GM23338 (cell line): Measurements from ENCODE around the gene CLCN2. TPM values are rescaled to one million over a fixed set of nuclear protein-coding genes. Genes with fewer than 3 reads are reported as not detected.

ENCODE experiments used
- ATAC-seq: fragments of 200-7000 bp; cut with Tn5 transposase; 3 replicates; pipeline ENCODE4 v1.9.1; 2020
- DNase-seq: peaks from one replicate; pipeline ENCODE4 v3.0.0-alpha.2; 2015; ENCODE audit warnings: low spot score
- H2AFZ ChIP-seq: fragments of 200-600 bp; sonication (generic); 2 replicates; pipeline ENCODE4 v1.8.0; 2016; ENCODE audit warnings: antibody characterized with exemption, mild to moderate bottlenecking, moderate library complexity
- H3F3A ChIP-seq: fragments of 200-600 bp; sonication (generic); replicated peaks from 2 replicates; pipeline ENCODE4 v1.8.0; 2017; ENCODE audit warnings: antibody characterized with exemption, mixed run types, low read depth
- H3K27ac ChIP-seq: fragments of 200-600 bp; sonication (generic); 2 replicates; pipeline ENCODE4 v1.6.1; 2016; ENCODE audit warnings: low read depth
- H3K27me3 ChIP-seq: fragments of 200-600 bp; sonication (generic); 2 replicates; pipeline ENCODE4 v1.8.0; 2016; ENCODE audit warnings: mild to moderate bottlenecking, mixed run types, moderate library complexity; ENCODE audit not compliant: insufficient read depth
- H3K36me3 ChIP-seq: fragments of 200-600 bp; sonication (generic); 2 replicates; pipeline ENCODE4 v1.8.0; 2016; ENCODE audit warnings: mild to moderate bottlenecking; ENCODE audit not compliant: insufficient read depth
- H3K4me1 ChIP-seq: fragments of 200-600 bp; sonication (generic); 2 replicates; pipeline ENCODE4 v1.8.0; 2016; ENCODE audit warnings: mild to moderate bottlenecking, moderate library complexity; ENCODE audit not compliant: insufficient read depth
- H3K4me2 ChIP-seq: fragments of 200-600 bp; sonication (generic); 2 replicates; pipeline ENCODE4 v1.7.1; 2017; ENCODE audit warnings: mixed run types
- H3K4me3 ChIP-seq: fragments of 200-600 bp; sonication (generic); 2 replicates; pipeline ENCODE4 v1.6.1; 2016; ENCODE audit warnings: mixed run types
- H3K79me2 ChIP-seq: fragments of 200-600 bp; sonication (generic); replicated peaks from 2 replicates; pipeline ENCODE4 v1.8.0; 2017; ENCODE audit warnings: mild to moderate bottlenecking; ENCODE audit not compliant: insufficient read depth
- H3K9me2 ChIP-seq: fragments of 200-600 bp; sonication (generic); 2 replicates; pipeline ENCODE4 v1.8.0; 2017; ENCODE audit not compliant: insufficient read depth
- H4K20me1 ChIP-seq: fragments of 200-600 bp; sonication (generic); replicated peaks from 2 replicates; pipeline ENCODE4 v1.8.0; 2017; ENCODE audit warnings: mild to moderate bottlenecking; ENCODE audit not compliant: insufficient read depth
- H3K27ac Mint-ChIP-seq: 2 replicates; pipeline ENCODE4 v1.8.0; 2020; ENCODE audit warnings: inconsistent platforms, mild to moderate bottlenecking, moderate library complexity, mixed read lengths
- H3K27me3 Mint-ChIP-seq: 3 replicates; pipeline ENCODE4 v1.8.0; 2022; ENCODE audit warnings: low read depth, mild to moderate bottlenecking, moderate library complexity, mixed read lengths, inconsistent platforms; ENCODE audit not compliant: insufficient read depth, poor library complexity
- H3K36me3 Mint-ChIP-seq: 3 replicates; pipeline ENCODE4 v1.8.0; 2021; ENCODE audit warnings: low read depth, mild to moderate bottlenecking, inconsistent platforms, moderate library complexity, mixed read lengths
- H3K4me1 Mint-ChIP-seq: 3 replicates; pipeline ENCODE4 v1.8.0; 2020; ENCODE audit warnings: mild to moderate bottlenecking, inconsistent platforms, mixed read lengths
- H3K4me3 Mint-ChIP-seq: 3 replicates; pipeline ENCODE4 v1.8.0; 2021; ENCODE audit warnings: moderate library complexity, mild to moderate bottlenecking, inconsistent platforms, mixed read lengths
- H3K9me3 Mint-ChIP-seq: 3 replicates; pipeline ENCODE4 v1.8.0; 2020; ENCODE audit warnings: moderate library complexity, mild to moderate bottlenecking, inconsistent platforms, mixed read lengths
- CREB1 ChIP-seq: fragments of 250-450 bp; sonication (Bioruptor Pico); IDR thresholded peaks from 2 replicates; pipeline ENCODE4 v1.5.0; 2020; ENCODE audit warnings: low read depth, mild to moderate bottlenecking, moderate library complexity
- EZH2 ChIP-seq: fragments of 200-600 bp; sonication (generic); IDR thresholded peaks from one replicate; pipeline ENCODE4 v1.8.0; 2017; ENCODE audit warnings: antibody characterized with exemption, mild to moderate bottlenecking, low read depth; ENCODE audit not compliant: unreplicated experiment
- EZH2phosphoT487 ChIP-seq: fragments of 200-600 bp; sonication (generic); IDR thresholded peaks from one replicate; pipeline ENCODE4 v1.8.1; 2018; ENCODE audit warnings: antibody characterized with exemption; ENCODE audit not compliant: unreplicated experiment
- JUNB ChIP-seq: IDR thresholded peaks from one replicate; pipeline ENCODE4 v1.6.1; 2016; ENCODE audit warnings: antibody characterized with exemption; ENCODE audit not compliant: unreplicated experiment
- NANOG ChIP-seq: IDR thresholded peaks from 2 replicates; pipeline ENCODE4 v1.6.1; 2016; ENCODE audit warnings: antibody characterized with exemption, borderline replicate concordance
- POLR2AphosphoS5 ChIP-seq: IDR thresholded peaks from 2 replicates; pipeline ENCODE4 v1.6.1; 2016; ENCODE audit warnings: antibody characterized with exemption, low read depth
- STAT1 ChIP-seq: IDR thresholded peaks from one replicate; pipeline ENCODE4 v1.6.1; 2016; ENCODE audit warnings: antibody characterized with exemption; ENCODE audit not compliant: unreplicated experiment
- ZNF114 ChIP-seq: fragments of 250-450 bp; sonication (Bioruptor Pico); IDR thresholded peaks from 2 replicates; pipeline ENCODE4 v1.5.0; 2020; ENCODE audit warnings: mild to moderate bottlenecking, moderate library complexity
- ZNF331 ChIP-seq: fragments of 250-450 bp; sonication (Bioruptor Pico); IDR thresholded peaks from 2 replicates; pipeline ENCODE4 v1.5.0; 2020; ENCODE audit warnings: low read depth, mild to moderate bottlenecking, moderate library complexity
- polyA plus RNA-seq: library from polyadenylated mRNA; unstranded; fragments of >200 nt; fragmentation: Nextera tagmentation; extraction: Ambion mirVana; gene quantifications from 2 replicates; pipeline ENCODE4 v1.2.1, GENCODE V29; 2016
- total RNA-seq: library from RNA; depleted of rRNA; stranded (reverse); fragments of >200 nt; shearing (Covaris generic); gene quantifications from 2 replicates; pipeline ENCODE4 v1.2.3, GENCODE V29; 2014
- TF ChIP-seq, protein P1 (sequence below): IDR thresholded peaks from 2 replicates; pipeline ENCODE4 v1.6.1; 2016; ENCODE audit warnings: antibody characterized with exemption
- TF ChIP-seq, protein P2 (sequence below): IDR thresholded peaks from one replicate; pipeline ENCODE4 v1.6.1; 2018; ENCODE audit warnings: antibody characterized with exemption; ENCODE audit not compliant: unreplicated experiment
- TF ChIP-seq, protein P3 (sequence below): fragments of 250-450 bp; sonication (Bioruptor Pico); IDR thresholded peaks from 2 replicates; pipeline ENCODE4 v1.5.0; 2020; ENCODE audit warnings: mild to moderate bottlenecking, moderate library complexity
- TF ChIP-seq, protein P4 (sequence below), 2 experiments: fragments of 200-600 bp in 1 of 2; sonication (generic) in 1 of 2; conservative IDR thresholded peaks; 2 replicates each; pipeline versions ENCODE4 v1.5.1 to v1.6.1; 2016 to 2017; ENCODE audit warnings: antibody characterized with exemption in 2 of 2, low read depth in 2 of 2, mild to moderate bottlenecking in 2 of 2, moderate library complexity in 1 of 2

The CLCN2 gene
- total and polyA plus RNA-seq, 2 experiments from 2014 or later: 7.0 to 9.2 TPM

DNA sequence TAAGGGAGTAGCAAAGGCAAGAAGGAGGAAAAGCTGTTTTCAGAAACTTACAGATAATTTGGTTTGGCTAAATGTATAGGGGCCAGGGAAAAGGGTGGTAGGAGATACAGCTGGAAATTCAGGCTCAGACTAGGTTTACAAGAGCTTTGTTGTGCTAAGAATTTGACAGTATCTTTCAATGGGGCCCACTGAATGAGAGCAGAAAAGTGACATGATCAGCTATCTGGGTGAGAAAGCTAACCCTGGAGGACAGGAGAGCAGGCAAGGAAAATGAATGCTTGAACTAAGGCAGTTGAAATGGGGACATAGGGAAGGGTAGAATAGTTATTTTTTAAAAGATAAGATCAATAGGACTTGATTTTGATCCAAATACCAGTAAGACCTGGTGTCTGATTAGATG lies 49.8 kb downstream of the CLCN2 start:
- no peak overlapping the region; the same call in 2 of the 3 replicates for H3K4me3 Mint-ChIP-seq
- H3K27ac ChIP-seq: no peak overlapping the region

More for the DNA sequence above, 49.8 kb downstream of the CLCN2 start:
- Histone ChIP-seq H3K4me3 (no peak overlapping the region), H3K36me3 (peaks cover 15% of the 10 kb centered on the region), H3K79me2 (peaks cover 20% of the 10 kb centered on the region), H3K4me2 (no peak overlapping the region), H3K27me3 (no peaks in the 10 kb centered on the region), H4K20me1 (peaks cover 8% of the 10 kb centered on the region), H3F3A (peaks cover 8% of the 10 kb centered on the region; the same call in 1 of the 2 replicates), H3K4me1 (peaks cover 8% of the 10 kb centered on the region), H2AFZ (no peak overlapping the region), H3K9me2 (no peaks in the 10 kb centered on the region)
- Mint-ChIP-seq H3K9me3 (no peaks in the 10 kb centered on the region), H3K4me1 (peaks cover 5% of the 10 kb centered on the region), H3K27ac (no peak overlapping the region), H3K36me3 (peaks cover 48% of the 10 kb centered on the region), H3K27me3 (peaks cover 17% of the 10 kb centered on the region)
- TF ChIP-seq EZH2phosphoT487: no peak
- TF ChIP-seq, protein P1, sequence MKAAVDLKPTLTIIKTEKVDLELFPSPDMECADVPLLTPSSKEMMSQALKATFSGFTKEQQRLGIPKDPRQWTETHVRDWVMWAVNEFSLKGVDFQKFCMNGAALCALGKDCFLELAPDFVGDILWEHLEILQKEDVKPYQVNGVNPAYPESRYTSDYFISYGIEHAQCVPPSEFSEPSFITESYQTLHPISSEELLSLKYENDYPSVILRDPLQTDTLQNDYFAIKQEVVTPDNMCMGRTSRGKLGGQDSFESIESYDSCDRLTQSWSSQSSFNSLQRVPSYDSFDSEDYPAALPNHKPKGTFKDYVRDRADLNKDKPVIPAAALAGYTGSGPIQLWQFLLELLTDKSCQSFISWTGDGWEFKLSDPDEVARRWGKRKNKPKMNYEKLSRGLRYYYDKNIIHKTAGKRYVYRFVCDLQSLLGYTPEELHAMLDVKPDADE: no peak
- no peak for TF ChIP-seq NANOG
- no peak for TF ChIP-seq JUNB
- TF ChIP-seq, protein P2, sequence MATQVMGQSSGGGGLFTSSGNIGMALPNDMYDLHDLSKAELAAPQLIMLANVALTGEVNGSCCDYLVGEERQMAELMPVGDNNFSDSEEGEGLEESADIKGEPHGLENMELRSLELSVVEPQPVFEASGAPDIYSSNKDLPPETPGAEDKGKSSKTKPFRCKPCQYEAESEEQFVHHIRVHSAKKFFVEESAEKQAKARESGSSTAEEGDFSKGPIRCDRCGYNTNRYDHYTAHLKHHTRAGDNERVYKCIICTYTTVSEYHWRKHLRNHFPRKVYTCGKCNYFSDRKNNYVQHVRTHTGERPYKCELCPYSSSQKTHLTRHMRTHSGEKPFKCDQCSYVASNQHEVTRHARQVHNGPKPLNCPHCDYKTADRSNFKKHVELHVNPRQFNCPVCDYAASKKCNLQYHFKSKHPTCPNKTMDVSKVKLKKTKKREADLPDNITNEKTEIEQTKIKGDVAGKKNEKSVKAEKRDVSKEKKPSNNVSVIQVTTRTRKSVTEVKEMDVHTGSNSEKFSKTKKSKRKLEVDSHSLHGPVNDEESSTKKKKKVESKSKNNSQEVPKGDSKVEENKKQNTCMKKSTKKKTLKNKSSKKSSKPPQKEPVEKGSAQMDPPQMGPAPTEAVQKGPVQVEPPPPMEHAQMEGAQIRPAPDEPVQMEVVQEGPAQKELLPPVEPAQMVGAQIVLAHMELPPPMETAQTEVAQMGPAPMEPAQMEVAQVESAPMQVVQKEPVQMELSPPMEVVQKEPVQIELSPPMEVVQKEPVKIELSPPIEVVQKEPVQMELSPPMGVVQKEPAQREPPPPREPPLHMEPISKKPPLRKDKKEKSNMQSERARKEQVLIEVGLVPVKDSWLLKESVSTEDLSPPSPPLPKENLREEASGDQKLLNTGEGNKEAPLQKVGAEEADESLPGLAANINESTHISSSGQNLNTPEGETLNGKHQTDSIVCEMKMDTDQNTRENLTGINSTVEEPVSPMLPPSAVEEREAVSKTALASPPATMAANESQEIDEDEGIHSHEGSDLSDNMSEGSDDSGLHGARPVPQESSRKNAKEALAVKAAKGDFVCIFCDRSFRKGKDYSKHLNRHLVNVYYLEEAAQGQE: no peak
- no peak for TF ChIP-seq STAT1
- TF ChIP-seq POLR2AphosphoS5: no peak
- no peak for TF ChIP-seq ZNF114 (CRISPR knock-in tag)
- TF ChIP-seq ZNF331 (CRISPR knock-in tag): no peak
- TF ChIP-seq CREB1 (CRISPR knock-in tag): no peak
- TF ChIP-seq EZH2: no peak
- TF ChIP-seq, protein P3, sequence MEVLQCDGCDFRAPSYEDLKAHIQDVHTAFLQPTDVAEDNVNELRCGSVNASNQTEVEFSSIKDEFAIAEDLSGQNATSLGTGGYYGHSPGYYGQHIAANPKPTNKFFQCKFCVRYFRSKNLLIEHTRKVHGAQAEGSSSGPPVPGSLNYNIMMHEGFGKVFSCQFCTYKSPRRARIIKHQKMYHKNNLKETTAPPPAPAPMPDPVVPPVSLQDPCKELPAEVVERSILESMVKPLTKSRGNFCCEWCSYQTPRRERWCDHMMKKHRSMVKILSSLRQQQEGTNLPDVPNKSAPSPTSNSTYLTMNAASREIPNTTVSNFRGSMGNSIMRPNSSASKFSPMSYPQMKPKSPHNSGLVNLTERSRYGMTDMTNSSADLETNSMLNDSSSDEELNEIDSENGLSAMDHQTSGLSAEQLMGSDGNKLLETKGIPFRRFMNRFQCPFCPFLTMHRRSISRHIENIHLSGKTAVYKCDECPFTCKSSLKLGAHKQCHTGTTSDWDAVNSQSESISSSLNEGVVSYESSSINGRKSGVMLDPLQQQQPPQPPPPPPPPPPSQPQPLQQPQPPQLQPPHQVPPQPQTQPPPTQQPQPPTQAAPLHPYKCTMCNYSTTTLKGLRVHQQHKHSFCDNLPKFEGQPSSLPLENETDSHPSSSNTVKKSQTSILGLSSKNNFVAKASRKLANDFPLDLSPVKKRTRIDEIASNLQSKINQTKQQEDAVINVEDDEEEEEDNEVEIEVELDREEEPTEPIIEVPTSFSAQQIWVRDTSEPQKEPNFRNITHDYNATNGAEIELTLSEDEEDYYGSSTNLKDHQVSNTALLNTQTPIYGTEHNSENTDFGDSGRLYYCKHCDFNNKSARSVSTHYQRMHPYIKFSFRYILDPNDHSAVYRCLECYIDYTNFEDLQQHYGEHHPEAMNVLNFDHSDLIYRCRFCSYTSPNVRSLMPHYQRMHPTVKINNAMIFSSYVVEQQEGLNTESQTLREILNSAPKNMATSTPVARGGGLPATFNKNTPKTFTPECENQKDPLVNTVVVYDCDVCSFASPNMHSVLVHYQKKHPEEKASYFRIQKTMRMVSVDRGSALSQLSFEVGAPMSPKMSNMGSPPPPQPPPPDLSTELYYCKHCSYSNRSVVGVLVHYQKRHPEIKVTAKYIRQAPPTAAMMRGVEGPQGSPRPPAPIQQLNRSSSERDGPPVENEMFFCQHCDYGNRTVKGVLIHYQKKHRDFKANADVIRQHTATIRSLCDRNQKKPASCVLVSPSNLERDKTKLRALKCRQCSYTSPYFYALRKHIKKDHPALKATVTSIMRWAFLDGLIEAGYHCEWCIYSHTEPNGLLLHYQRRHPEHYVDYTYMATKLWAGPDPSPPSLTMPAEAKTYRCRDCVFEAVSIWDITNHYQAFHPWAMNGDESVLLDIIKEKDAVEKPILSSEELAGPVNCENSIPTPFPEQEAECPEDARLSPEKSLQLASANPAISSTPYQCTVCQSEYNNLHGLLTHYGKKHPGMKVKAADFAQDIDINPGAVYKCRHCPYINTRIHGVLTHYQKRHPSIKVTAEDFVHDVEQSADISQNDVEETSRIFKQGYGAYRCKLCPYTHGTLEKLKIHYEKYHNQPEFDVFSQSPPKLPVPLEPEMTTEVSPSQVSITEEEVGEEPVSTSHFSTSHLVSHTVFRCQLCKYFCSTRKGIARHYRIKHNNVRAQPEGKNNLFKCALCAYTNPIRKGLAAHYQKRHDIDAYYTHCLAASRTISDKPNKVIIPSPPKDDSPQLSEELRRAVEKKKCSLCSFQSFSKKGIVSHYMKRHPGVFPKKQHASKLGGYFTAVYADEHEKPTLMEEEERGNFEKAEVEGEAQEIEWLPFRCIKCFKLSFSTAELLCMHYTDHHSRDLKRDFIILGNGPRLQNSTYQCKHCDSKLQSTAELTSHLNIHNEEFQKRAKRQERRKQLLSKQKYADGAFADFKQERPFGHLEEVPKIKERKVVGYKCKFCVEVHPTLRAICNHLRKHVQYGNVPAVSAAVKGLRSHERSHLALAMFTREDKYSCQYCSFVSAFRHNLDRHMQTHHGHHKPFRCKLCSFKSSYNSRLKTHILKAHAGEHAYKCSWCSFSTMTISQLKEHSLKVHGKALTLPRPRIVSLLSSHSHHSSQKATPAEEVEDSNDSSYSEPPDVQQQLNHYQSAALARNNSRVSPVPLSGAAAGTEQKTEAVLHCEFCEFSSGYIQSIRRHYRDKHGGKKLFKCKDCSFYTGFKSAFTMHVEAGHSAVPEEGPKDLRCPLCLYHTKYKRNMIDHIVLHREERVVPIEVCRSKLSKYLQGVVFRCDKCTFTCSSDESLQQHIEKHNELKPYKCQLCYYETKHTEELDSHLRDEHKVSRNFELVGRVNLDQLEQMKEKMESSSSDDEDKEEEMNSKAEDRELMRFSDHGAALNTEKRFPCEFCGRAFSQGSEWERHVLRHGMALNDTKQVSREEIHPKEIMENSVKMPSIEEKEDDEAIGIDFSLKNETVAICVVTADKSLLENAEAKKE: no peak
- TF ChIP-seq, protein P4, sequence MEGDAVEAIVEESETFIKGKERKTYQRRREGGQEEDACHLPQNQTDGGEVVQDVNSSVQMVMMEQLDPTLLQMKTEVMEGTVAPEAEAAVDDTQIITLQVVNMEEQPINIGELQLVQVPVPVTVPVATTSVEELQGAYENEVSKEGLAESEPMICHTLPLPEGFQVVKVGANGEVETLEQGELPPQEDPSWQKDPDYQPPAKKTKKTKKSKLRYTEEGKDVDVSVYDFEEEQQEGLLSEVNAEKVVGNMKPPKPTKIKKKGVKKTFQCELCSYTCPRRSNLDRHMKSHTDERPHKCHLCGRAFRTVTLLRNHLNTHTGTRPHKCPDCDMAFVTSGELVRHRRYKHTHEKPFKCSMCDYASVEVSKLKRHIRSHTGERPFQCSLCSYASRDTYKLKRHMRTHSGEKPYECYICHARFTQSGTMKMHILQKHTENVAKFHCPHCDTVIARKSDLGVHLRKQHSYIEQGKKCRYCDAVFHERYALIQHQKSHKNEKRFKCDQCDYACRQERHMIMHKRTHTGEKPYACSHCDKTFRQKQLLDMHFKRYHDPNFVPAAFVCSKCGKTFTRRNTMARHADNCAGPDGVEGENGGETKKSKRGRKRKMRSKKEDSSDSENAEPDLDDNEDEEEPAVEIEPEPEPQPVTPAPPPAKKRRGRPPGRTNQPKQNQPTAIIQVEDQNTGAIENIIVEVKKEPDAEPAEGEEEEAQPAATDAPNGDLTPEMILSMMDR (conservative IDR thresholded peaks at IDR 0.05; ENCODE audit: low read depth in 2 of 2): no peak
- ATAC-seq (no peak), DNase-seq (no peak)
